Progenitor cell of endocrine pancreas (in vitro differentiated cells): ENCODE results near the gene CMC4. TPM values are rescaled to one million over a fixed set of nuclear protein-coding genes. Genes with fewer than 3 reads are reported as not detected.
A peak's percentile ranks its signal among the peaks of the same experiment; 100 is the strongest.

Experiments used
- DNase-seq: peaks from one replicate; pipeline ENCODE4 v3.0.0; 2021; ENCODE audit warnings: low spot score; ENCODE audit not compliant: unreplicated experiment
- H3K27ac Mint-ChIP-seq: 2 replicates; pipeline ENCODE4 v1.8.0; 2021; ENCODE audit warnings: mild to moderate bottlenecking, moderate library complexity, mixed read lengths
- H3K27me3 Mint-ChIP-seq: 2 replicates; pipeline ENCODE4 v1.8.0; 2021; ENCODE audit warnings: mixed read lengths
- H3K36me3 Mint-ChIP-seq: 2 replicates; pipeline ENCODE4 v1.8.0; 2022; ENCODE audit warnings: mixed read lengths; ENCODE audit not compliant: insufficient read depth
- H3K4me1 Mint-ChIP-seq: 2 replicates; pipeline ENCODE4 v1.8.0; 2021; ENCODE audit warnings: low read depth, mixed read lengths
- H3K4me3 Mint-ChIP-seq: 2 replicates; pipeline ENCODE4 v1.8.0; 2021; ENCODE audit warnings: low read depth, mild to moderate bottlenecking, moderate library complexity, mixed read lengths
- H3K9me3 Mint-ChIP-seq: 2 replicates; pipeline ENCODE4 v1.8.0; 2021; ENCODE audit warnings: low read depth, mixed read lengths
- total RNA-seq: library from RNA; stranded (reverse); gene quantifications from 2 replicates; pipeline ENCODE4 v1.2.1, GENCODE V29; 2021
- TF ChIP-seq, protein P1 (sequence below): fragments of 200-600 bp; sonication (generic); IDR thresholded peaks from one replicate; pipeline ENCODE4 v1.5.0; 2021; ENCODE audit warnings: antibody characterized with exemption, mild to moderate bottlenecking; ENCODE audit not compliant: unreplicated experiment

Gene CMC4
- total RNA-seq, 1 donor from 2014 or later: 4.3 TPM

DNA sequence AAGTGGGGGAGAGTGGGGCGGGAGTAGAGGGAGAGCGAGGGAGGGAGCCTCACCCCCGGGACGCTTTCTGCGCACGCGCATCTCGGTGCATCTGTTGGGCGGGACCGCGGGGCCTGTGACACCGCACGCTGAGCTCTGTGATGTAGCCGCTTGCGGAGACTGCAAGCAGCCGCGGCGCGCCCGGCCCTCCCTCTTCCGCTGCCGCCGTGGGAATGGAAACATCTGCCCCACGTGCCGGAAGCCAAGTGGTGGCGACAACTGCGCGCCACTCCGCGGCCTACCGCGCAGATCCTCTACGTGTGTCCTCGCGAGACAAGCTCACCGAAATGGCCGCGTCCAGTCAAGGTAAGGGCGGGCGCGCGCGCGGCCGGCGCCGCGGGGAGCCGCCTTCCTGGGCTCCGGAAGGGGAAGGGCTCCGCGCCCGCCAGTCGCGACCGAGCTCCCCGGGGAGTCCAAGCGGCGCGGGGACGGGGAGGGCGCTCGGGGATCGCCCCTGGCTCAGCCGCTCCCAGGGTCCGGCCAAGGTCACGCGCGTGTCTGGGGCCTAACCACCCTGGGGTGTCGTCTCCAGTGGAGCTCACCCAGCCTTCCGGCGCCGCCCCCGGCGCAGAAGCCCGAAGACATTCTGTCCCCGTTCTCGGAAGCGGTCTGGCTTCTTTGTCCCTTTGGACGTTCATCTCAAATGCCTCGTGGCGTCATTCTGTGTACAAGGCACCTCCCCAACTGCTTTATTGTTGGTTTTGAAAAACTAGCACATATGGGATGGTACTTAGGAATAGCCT, 44.0 kb downstream of the CMC4 start, which contains the start of gene FUNDC2:
Gene FUNDC2 (plus strand): TSS at position 118 of the 782 bp plus-strand sequence. CDS start 95 bp downstream, at position 213.
- H3K27me3 Mint-ChIP-seq: no peaks in the 10 kb centered on the region
- TF ChIP-seq, protein P1, sequence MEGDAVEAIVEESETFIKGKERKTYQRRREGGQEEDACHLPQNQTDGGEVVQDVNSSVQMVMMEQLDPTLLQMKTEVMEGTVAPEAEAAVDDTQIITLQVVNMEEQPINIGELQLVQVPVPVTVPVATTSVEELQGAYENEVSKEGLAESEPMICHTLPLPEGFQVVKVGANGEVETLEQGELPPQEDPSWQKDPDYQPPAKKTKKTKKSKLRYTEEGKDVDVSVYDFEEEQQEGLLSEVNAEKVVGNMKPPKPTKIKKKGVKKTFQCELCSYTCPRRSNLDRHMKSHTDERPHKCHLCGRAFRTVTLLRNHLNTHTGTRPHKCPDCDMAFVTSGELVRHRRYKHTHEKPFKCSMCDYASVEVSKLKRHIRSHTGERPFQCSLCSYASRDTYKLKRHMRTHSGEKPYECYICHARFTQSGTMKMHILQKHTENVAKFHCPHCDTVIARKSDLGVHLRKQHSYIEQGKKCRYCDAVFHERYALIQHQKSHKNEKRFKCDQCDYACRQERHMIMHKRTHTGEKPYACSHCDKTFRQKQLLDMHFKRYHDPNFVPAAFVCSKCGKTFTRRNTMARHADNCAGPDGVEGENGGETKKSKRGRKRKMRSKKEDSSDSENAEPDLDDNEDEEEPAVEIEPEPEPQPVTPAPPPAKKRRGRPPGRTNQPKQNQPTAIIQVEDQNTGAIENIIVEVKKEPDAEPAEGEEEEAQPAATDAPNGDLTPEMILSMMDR: no peak
- peak within 1 kb of the TSS; percentile 86 for H3K4me3 Mint-ChIP-seq
- peaks cover 2% of the 10 kb centered on the region for H3K36me3 Mint-ChIP-seq
- peaks cover 10% of the 10 kb centered on the region for H3K9me3 Mint-ChIP-seq
- peak; percentile 84 for DNase-seq
- H3K4me1 Mint-ChIP-seq: peaks cover 11% of the 10 kb centered on the region
- peak within 1 kb of the TSS; percentile 97 for H3K27ac Mint-ChIP-seq

DNA sequence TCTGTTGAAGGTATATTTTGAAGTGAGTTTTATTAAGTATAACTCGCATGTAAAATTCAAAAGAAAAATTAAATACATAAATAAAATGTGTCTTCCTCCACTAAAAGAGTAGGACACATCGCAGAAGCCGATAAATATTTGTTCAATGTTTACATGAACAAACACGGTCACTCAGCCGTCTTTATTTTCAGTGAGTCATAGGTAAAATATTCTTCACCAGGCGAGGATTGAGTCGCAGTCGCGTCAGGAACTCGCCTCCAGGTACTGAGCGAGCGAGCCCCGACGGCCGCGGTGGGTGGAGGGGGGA, 44.6 kb downstream of the CMC4 start:
- Mint-ChIP-seq H3K27me3 (no peaks in the 10 kb centered on the region), H3K9me3 (peaks cover 10% of the 10 kb centered on the region), H3K27ac (peak overlapping the region; percentile 97), H3K36me3 (no peaks in the 10 kb centered on the region), H3K4me1 (peaks cover 11% of the 10 kb centered on the region), H3K4me3 (peak overlapping the region; percentile 75)
- TF ChIP-seq, protein P1: no peak
- no peak for DNase-seq

DNA sequence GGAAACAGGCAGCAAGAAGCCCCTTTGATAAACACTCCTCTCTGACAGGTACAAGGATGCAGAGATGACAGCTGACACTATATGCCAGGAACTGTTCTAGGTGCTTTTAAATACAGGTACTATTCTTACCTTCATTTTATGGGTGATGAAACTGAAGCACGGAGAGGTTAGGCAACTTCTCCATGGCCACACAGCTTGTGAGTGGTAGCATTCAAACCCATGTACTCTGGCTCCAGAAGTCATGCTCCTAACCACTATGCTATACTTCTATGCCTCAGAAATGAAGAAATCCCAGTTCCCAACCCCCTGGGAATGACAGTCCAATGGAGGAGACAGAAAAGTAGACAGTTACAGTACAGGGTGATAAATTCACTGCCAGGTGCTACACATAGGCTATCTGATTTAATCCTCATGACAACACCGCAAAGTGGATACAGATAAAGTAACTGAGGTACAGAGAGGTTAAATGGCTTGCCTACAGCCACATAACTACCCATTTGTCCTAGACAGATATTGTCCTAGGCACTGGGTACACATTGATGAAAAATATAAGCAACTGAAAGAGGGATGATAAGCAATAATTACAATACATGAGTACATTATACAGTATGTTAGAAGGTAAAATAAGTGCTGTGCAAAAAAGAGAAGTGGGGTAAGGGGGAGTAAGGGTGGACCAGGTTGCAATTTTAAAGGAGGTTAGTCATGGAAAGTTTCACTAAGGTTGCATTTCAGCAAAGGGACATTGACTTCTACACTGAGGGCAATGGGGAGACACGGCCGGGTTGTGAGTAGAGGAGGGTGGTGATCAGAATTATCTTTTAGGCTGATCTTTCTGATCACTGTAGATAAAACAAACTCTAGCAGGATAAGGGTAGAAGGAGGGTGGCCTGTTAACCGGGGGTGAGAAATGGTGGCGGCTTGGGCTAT, 46.8 kb downstream of the CMC4 start:
- Mint-ChIP-seq H3K9me3 (peaks cover 7% of the 10 kb centered on the region), H3K27me3 (no peaks in the 10 kb centered on the region), H3K4me1 (peaks cover 11% of the 10 kb centered on the region), H3K4me3 (no peak overlapping the region), H3K27ac (peak overlapping the region; percentile 42), H3K36me3 (no peaks in the 10 kb centered on the region)
- TF ChIP-seq, protein P1: no peak
- no peak for DNase-seq

DNA sequence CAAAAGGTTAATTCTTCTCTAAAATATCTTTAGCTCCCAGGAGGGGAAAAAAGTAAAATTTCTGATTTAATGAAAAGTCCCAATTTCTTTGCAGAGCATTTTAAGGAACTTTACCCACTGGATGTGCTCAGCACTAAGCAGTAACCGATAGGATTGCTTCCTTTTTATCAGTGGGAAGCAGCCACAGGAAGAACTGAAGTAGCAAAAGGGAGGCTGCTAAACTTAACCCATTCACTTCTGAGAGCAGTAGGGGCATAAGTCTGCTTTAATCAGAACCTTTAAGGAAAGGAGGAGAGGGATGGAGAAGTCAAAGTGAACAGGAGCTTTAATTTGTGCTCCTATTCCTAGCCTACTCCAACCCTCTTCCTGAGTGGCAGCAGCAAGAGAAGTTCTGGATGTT, 48.4 kb downstream of the CMC4 start, which contains the start of gene F8:
Gene F8 (minus strand): TSS at position 139 of the 400 bp plus-strand sequence. CDS start 171 bp downstream, outside the sequence.
- Mint-ChIP-seq H3K9me3 (peaks cover 4% of the 10 kb centered on the region), H3K27me3 (no peaks in the 10 kb centered on the region), H3K36me3 (no peaks in the 10 kb centered on the region), H3K27ac (no peak within 1 kb of the TSS), H3K4me1 (peaks cover 4% of the 10 kb centered on the region), H3K4me3 (no peak within 1 kb of the TSS)
- TF ChIP-seq, protein P1: no peak
- DNase-seq: no peak

DNA sequence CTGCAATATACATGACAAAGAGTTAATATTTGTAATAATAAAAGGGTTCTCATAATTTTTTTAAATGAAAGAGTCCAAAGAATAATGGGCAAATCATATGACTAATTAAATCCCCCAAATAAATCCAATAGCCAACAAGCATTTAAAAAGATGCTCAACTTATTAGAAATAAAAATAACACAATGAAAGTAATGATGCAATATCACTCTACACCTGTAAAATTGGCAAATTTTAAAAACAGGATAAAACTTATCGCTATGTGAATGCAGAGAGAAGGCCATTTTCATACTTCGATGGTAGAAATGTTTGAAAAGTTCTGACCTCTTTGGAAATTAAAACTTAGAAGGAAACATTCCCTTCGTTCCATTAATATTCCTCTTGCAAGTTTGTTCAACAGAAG, 50.3 kb downstream of the CMC4 start:
- Mint-ChIP-seq H3K4me1 (peaks cover 4% of the 10 kb centered on the region), H3K27ac (no peak overlapping the region), H3K4me3 (no peak overlapping the region), H3K27me3 (no peaks in the 10 kb centered on the region), H3K9me3 (peaks cover 8% of the 10 kb centered on the region), H3K36me3 (no peaks in the 10 kb centered on the region)
- no peak for DNase-seq
- TF ChIP-seq, protein P1: no peak
